Measurements from ENCODE around the gene SIRT6.
"Not testable (repeated sequence)": the region's sequence is repeated elsewhere in the genome, so short reads cannot be mapped to it uniquely, and the experiment has no call there.

DNA sequence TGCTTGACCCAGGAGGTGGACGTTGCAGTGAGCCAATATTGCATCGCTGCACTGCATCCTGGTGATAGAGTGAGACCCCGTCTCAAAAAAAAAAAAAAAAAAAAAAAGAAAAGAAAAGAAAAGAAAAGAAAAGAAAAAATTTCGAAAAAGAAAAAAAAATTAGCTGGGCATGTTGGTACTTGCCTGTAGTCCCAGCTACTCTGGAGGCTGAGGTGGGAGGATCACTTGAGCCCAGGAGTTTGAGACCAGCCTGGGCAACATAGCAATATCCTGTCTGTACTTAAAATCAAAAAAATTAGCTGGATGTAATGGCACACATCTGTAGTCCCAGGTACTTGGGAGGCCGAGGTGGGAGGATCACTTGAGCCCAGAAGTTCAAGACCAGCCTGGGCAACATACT, 49.8 kb upstream of the SIRT6 start:
- TF ChIP-seq, protein P1, sequence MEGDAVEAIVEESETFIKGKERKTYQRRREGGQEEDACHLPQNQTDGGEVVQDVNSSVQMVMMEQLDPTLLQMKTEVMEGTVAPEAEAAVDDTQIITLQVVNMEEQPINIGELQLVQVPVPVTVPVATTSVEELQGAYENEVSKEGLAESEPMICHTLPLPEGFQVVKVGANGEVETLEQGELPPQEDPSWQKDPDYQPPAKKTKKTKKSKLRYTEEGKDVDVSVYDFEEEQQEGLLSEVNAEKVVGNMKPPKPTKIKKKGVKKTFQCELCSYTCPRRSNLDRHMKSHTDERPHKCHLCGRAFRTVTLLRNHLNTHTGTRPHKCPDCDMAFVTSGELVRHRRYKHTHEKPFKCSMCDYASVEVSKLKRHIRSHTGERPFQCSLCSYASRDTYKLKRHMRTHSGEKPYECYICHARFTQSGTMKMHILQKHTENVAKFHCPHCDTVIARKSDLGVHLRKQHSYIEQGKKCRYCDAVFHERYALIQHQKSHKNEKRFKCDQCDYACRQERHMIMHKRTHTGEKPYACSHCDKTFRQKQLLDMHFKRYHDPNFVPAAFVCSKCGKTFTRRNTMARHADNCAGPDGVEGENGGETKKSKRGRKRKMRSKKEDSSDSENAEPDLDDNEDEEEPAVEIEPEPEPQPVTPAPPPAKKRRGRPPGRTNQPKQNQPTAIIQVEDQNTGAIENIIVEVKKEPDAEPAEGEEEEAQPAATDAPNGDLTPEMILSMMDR (conservative IDR thresholded peaks at IDR 0.05 in 1 of 2, IDR thresholded peaks at IDR 0.05 in 1 of 2; ENCODE audit: low read depth in 1 of 2, low read length in 2 of 2) = not testable (repeated sequence)
- TF ChIP-seq EZH2 (IDR thresholded peaks at IDR 0.05; ENCODE audit: low read length, missing control alignments) = not testable (repeated sequence)

Measured in fibroblast of lung (primary cell).